Stimulated activated CD8-positive, alpha-beta memory T cell treated with anti-CD3 and anti-CD28 coated beads, Interleukin-12 subunit alpha, Interleukin-12 subunit beta, amount 100 ng/mL, for 4 hours (primary cell): ENCODE data around the gene MACO1.
"Not testable (repeated sequence)": the region's sequence is repeated elsewhere in the genome, so short reads cannot be mapped to it uniquely, and the experiment has no call there.

Source experiments
- DNase-seq: peaks from one replicate; pipeline ENCODE4 v3.0.0-alpha.2; 2020; ENCODE audit warnings: low read depth

The MACO1 gene

DNA sequence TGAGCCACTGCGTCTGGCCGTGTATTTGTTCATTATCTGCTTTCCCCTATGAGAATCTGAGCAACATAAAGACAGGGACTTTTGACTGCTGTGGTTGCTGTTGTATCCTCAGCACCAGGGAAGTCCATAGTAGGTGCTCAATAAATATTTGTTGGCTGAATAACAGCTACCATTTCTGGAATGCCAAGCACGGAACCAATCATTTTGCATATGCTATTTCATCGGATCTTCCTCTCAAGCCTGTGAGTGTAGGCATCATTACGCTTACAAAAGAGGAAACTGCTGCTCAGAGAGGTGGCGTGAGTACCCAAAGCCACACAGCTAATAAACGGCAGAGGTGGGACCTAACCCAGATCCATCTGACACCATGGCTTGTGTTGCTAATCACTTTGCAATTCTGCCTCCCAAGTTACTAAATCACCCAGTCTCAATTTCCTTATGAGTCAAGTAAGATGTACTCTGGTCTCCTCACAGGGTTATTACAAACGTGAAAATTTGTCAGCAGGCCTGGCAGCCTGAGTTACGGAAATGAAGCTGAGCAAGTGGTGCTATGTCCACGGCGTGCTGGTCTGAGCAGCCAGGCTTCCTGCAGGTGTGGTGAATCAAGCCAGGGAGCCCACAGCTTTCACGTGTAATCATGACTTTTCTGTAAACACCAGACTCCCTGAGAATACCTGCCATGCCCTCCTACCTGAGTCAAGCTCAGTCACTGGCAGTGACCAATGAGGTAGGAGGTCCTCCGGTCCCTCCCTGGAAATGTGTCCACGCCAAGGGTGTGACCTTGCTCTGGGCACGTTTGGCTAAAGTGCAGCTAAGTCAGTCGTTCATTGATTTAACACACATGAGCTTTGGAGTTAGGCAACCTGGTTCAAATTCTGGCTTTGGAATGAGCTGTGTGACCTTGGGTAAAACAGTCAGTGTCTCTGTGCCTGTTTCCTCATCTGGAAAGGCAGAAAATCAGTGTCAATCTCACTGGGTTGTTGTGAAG lies 5.3 kb upstream of the MACO1 start:
- no peak for DNase-seq

DNA sequence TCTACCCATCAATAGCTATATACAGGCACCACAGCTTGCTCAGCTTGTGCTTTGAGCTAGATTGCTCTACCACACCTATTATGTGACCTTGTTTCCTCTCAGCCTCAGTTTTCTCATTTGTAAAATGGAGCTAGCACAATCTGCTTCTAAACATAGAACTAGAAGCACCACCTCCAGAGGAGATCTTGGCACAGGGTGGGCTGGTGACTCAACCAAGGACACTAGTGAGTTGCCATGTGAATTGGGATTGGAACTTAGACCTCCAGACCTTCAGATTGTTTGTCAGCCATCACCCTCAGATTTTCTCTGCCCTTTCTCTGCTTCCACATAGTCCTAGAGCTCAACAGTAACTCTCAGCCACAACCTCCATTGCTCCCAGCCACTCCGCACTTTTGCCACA lies 3.0 kb upstream of the MACO1 start:
- no peak for DNase-seq

DNA sequence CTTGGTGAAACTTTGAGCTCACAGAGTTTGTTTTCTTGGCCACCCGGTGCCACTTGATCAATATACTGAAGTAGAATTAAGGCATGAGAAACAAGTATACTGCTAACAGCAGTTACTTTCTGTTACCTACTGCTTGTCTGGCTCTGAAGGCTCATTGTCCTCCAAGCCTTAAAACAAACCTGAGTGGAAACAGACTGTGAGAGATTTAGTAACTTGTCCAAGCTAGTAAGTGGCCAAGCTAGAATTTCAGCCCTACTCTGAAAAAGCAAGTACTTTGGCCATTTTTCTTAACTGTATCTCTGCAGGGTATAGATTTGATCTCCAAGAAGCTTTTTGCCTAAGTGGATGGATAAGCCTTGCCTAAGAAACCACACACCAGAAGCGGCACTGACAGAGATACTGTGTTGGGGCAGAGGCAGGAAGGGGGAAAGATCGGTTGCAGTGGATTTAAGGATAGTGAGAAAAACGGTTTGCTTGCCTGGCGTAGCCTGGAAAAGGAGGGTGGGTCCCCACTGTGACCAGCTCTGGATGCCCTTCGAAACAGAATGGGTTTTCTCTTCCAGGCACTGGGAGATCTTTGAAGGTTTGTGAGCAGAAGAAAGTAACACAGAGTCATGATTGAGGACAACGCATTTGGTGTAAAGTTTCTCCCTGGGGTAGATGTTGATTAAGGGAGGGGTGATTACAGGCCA lies 2.1 kb upstream of the MACO1 start:
- DNase-seq = no peak

DNA sequence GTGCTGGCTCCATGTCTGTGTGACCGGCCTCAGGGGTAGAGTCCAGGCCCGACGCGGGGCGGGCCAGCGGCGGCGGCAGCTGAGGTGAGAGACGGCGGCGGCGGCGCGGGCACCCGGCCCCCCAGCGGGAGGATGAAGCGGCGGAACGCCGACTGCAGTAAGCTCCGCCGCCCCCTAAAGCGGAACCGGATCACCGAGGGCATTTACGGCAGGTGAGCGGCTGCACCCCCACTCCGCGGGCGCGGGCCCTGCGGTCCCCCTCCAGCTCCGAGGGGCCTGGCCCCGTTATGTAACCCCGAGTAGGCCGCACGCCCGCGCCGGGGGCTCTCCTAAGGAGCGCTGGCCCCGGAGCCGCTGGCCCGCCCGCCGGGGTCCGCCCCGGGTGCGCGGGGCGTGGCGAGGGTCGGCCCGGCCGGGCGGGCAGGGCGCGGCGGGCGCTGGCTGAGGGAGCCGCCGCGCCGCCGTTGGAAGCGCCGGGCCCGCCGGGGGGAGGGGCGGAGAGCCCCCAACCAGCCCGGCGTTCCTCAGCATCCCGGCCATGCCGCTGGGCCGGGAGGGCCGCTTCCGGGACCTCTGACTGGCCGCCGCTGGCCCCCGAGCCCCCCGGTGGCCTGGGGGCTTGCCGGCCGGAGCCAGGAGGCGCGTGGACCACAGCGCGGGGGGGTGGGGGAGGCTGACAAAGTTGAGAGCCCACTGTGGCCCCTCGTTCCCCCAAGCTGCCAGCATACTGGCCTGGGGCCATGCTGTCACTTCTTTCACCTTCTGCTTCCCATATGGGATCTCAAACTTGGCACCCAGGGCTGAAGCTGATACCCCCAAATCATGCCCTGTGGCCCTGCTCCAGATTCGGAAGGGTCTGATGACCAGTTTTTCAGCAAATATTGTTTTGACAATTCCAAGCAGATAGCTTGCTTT lies 527 bp downstream of the MACO1 start:
- DNase-seq = no peak

DNA sequence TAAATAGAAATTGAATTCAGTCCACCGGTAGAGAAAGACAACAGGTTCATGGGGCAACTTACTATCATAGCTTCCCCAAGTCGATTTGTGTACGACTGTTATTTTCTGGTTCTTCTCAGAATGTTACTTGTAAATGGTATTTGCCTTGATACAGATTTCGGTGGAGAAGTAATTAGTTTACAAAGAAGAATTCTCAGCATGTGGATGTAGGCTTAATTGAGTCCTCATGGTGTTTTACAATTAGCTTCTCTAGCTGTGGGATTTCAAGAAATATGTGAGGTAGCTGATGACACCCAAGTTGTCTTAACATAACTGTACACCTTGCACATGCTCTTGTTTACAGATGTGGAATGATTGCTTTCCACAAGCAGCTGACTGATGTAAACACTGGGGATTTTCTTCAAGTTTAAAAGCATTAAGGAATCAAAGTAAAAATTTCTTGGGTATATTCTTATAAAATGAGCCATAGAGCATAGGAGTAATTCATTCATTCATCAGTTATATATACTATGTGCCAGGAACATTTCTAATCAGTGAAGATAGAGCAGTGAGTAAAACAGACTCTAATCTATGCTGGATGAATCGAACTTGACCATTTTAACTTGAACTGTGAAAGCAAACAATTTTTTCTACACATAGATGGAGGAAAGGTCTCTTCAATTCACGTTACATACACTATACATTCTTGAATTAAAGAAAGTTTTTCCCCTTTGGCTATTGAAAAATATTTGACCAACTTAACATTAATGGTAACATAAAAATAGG lies 1.4 kb downstream of the MACO1 start:
- DNase-seq = no peak

DNA sequence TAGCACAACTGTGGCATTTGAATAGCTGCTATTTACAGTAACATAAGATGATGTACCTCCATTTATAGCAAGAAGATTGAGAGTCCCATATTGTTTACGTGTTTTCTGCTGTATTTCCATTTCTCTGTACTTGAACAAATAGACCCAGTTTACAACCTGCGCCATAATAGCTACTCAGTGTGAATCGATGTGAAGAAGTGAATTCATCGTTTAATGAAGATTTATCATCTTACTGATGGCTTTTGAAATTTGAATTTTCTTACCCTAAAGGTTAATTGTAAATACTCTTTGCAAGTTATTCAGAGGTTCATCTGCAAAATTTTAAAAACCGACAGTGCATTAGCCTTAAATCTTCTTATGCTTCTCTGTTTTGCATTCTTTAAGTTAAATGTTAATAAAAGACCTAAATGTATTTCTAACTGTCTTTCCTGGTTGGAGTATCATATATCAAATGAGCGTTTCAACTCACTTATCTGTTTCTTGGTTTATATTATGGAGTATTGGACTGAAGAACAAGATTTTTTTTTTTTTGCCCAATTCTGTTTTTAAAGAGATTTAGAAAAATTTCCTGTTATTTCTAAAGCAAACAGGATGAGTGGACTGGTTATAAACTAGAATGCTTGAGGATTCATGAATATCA lies 2.2 kb downstream of the MACO1 start:
- DNase-seq = no peak

DNA sequence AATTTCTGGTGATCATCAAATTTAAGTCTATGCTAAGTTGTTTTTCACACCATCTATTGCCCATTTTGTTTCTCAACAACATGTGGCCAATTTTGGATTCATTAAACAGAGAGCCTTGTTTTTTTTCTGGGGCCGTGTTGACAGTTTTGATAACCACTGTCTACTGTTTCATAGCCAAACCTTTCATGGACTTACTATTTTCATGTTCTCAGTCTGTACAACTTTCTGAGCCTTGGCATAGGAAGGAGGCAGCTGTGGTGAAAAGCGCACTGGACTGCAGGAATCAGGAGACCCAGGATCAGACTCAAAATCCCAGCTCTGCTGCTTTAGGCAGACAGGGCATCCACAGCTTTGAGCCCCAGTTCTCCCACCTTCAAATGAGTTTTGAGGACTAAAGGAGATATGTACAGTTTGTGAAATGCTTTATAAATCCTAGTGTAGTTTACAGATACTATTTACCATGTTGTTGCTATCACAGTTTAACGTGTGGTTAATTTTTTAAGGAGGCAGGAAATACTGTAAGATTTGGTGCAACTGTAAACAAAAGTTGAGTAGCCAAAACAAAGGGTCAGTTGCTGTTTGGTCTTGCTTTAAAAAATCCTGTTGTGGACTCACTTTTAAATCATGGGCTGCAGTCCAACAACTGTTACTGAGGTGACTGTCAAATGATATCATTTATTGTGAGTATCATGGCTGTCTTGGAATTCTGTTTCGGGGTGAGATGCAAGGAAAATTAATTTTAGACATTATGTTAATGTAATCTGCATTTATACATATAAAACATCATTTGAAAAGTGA lies 2.9 kb downstream of the MACO1 start:
- DNase-seq = no peak

DNA sequence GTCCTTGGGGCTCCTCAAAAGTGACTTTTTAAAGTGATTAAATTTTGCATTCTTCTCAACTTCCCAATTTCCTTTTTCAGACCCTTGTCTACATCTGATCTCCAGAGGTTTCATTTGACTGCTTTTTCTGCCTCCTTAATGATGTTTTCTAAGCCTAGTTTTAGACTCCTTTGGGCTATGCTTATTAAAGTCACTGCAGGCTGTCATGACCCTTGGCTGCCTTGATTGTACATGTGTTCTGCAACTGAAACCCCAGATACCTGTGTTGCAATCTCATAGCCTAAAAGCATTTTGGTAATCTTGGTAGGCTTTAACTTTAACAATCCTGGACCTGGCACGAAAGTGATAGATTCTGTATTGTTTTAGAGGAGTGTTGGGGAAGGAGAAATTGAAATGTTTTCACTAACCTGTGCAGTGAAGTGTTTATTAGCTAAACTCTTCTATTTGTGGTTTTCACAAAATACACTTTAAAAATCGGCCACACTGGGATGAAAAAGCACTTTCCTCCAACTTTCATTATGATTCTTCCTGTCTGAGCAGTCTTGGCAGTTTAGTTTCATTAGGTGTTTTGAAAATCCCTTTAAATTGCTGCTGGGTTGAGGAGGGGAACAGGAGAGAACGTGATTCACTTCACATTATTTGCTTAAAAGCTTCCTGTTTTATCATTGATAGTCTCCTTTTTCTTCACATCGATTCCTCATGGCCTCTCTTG lies 4.9 kb downstream of the MACO1 start:
- DNase-seq = no peak

DNA sequence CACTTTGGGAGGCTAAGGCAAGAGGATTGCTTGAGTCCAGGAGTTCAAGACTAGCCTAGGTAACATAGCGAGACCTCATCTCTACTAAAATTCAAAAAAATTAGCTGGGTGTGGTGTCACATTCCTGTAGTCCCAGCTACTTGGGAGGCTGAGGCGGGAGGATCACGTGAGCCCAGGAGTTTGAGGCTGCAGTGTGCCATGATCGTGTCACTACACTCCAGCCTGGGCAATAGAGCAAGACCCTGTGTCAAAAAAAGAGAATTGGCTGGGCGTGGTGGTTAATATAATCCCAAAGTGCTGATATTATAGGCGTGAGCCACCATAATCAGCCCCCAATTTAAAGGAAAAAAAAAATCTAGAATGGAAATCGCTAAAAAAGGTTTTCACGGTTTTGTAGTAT lies 7.0 kb downstream of the MACO1 start:
- DNase-seq = no peak

DNA sequence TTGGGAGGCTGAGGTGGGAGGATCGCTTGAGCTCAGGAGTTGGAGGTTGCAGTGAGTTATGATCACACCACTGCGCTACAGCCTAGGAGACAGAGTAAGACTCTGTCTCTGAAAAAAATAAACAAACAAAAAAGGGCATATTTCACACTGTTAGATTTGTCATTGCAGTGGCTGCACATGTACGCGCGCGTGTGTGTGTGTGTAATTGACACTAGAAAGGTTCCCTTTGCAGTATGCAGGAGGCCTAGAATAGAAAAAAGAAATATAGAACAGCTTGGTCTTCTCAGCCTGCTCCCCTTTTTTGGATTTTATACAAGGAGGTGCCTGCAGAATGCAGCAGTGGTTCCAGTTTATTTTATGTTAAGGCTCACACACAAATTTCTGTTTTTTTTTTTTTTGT lies 8.6 kb downstream of the MACO1 start:
- no peak for DNase-seq

DNA sequence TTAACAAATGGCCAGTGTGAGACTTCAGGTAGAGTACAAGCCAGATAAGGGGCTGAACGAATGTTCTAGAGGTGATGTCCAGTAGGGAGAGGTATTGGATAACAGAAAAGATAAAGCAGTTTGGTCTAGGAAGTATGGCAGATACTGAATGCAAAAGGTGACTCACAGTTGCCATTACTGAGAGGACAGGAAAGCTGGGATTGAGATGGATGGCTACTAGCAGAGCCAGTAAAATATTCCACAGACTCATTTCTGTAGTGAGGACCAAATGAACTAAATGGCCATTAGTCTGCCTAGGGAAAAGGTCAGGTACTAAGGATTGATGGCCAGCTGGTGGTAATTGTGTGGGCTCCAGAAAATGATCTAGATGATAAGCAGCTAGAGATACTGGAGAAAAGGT lies 11.5 kb downstream of the MACO1 start:
- DNase-seq = no peak

DNA sequence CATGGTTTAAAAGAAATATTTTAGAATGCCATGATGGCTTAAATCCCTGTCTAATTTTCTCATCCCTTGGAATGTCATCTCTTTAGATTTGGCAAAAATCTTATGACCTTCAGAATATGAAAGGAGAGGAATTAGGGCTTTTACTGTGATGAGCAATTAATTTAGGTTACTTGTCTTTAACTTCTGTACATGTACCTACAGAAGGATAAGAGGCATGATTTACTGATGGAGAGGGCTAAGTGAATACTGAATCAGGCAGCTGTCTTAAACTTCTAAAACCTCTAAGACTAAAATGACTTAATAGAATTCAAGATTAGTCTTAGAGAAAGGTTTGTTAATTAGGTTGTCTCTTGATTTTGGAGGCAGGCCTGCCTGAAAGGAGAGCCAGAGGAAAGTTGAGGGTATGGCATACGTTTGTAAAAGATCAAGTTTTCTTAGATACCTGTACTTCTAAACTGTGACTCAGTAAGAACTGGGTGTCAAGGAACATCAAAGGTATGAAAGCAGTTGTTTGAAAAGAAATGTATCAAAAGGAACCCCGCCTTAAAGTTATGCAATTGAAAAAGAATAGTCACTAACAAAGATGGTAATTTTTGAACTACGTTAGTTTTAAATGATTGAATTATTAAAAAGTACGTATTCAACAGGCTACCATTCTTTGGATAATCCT lies 12.5 kb downstream of the MACO1 start:
- no peak for DNase-seq

DNA sequence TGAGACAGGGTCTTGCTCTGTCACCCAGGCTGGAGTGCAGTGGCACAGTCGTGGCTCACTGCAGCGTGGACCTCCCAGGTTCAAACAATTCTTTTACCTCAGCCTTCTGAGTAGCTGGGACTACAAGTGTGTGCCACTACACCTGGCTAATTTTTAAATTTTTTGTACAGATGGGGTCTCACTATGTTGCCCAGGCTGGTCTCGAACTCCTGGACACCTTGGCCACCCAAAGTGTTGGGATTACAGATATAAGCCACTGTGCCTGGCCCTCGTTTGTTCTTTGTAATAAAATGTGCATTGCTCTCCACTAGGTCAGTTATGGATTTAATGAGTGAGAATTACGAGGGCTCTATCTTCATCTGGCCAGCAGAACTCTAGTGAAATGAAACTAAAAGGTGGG lies 13.9 kb downstream of the MACO1 start:
- not testable (repeated sequence) for DNase-seq

DNA sequence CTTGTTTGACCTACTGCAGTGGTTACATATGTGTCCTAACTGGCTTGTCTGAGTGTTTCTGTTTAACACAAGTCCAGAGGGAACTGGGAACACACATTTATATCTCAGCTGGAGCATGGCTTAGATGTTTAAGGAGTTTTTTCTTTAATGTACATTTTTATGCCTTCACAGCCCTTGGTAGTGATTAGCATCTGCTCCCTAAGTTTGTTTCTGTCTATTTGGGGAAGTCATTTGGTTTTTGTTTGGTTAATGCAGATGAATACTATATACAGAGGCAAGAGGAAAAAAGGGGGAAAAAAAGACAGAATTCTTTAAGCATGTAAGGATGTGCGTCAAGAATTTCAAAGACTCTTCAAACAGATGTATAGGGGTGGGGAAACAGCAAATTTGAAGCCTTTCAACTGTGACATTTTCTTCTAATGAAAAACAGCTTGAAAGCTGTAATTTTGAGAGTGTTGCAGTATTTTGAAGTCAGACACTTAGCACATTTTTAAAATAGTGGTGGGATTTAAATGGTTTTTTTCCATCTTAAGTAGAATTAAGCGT lies 15.4 kb downstream of the MACO1 start:
- no peak for DNase-seq

DNA sequence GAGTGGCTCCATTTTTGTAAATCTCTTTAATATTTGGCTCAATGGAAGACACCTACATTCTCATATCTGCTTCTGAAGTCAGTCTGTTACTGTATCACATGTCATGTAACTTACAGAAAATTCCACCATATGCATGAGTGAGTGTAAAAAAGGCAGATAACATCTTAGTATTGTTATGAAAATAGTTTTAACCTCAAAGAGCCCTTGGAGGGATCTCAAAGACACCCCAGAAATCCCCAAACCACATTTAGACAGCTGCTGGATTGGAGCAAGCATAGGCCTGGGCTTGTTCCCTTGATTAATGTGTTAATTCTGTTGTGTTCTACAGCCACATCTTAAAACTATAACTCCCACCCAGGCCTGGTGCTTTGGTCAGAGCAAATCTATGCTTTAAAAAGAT lies 16.9 kb downstream of the MACO1 start:
- no peak for DNase-seq

DNA sequence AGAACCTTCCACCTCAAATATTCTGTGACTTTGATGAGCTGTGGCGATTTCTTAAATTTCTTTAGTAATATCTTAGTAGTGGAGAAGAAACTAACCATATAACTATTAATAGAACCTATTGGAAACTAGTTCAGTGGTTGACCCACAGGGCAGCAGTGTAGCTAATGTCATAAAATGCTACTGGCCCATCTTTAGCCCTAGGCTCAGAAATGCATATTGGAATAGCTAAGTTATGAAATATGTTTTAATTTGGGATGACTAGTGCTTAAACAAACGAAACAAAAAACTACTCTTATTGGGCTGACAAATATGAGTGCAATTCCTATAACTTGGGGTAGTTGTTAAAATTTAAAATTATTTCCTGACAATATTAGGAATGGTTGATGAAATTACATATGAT lies 20.2 kb downstream of the MACO1 start:
- DNase-seq = no peak

DNA sequence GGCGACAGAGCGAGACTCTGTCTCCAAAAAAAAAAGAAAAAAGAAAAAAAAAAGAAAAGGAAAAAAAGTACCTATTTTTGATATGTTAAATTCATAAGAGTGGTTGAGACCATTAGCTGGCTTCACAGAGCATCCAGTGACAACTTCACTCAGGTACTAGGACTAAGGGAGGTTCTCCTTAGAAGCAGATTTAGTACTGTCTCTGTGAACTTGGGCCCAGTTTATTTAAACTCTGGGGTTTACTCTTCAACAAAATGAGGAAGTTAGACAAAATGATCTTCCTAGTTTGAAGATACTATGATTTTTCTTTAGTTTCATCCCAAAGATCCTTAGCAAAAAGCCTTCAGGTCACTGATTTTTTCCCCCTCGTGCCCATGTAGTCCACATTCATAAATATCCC lies 21.2 kb downstream of the MACO1 start:
- DNase-seq = no peak

DNA sequence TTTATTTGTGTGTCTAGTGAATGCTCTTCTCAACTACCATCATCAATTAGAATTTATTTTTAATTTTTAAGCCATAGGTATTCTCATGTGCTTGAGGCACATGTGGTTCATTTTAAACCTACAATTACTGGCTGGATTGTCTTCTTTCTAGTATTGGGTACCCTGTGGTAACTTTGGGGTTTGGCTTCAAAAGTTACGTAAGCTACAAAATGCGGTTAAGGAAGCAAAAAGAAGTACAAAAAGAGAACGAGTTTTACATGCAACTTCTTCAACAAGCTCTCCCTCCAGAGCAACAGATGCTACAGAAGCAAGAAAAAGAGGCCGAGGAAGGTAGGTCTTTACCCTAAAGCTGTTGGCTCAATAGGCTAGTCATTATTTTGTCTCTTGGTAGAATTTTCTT lies 25.8 kb downstream of the MACO1 start:
- DNase-seq = no peak
